ENCODE data around the gene PDE12. TPM values are rescaled to one million over a fixed set of nuclear protein-coding genes. Genes with fewer than 3 reads are reported as not detected.

PDE12 gene
- total and polyA plus RNA-seq, 2 of the 8 experiments (the other 6 are each of a cell fraction or from before 2014, with no cell fraction given): 9.0 to 12.1 TPM

GRCh38 chr3:57582474-57583168, 26.5 kb downstream of the PDE12 start:
- POLR2A ChIA-PET (ENCODE audit: partially characterized antibody): interaction anchor here (0.9 to 1.7 kb wide), 2 partner anchors 14 to 15 kb away, joined by 3 read pairs; no protein-coding TSS in a partner anchor
- DNase-seq (ENCODE audit: low read depth in 1 of 2, low spot score in 2 of 2): peak in 1 of 2 experiments; percentile 25
- H3K9ac ChIP-seq (replicated peaks in 1 of 4; ENCODE audit: extremely low read depth in 1 of 4, low read depth in 3 of 4, low read length in 3 of 4): no peak overlapping the region

More at GRCh38 chr3:57582474-57583168, 26.5 kb downstream of the PDE12 start:
- Histone ChIP-seq H2AFZ (ENCODE audit: low read length) (no peak overlapping the region), H3K18ac (ENCODE audit: extremely low read depth, low read length) (no peak overlapping the region), H4K20me1 (replicated peaks in 1 of 2; ENCODE audit: control insufficient read depth in 1 of 2, insufficient read depth in 2 of 2, low read length in 2 of 2) (peaks cover 0 to 5% of the 10 kb centered on the region in 2 experiments), H3K23ac (ENCODE audit: insufficient read length) (no peak overlapping the region), H2AK5ac (ENCODE audit: low read depth, low read length) (no peak overlapping the region), H2BK12ac (ENCODE audit: low read depth, low read length) (no peak overlapping the region), H3K4me3 (ENCODE audit: extremely low read depth in 1 of 4, insufficient read depth in 2 of 4, low read depth in 3 of 4, low read length in 4 of 4) (no peak overlapping the region), H3K9me3 (ENCODE audit: insufficient read depth in 2 of 2, low read depth in 1 of 2, low read length in 1 of 2) (no peaks in the 10 kb centered on the region), H3K23me2 (ENCODE audit: low read depth, low read length) (no peaks in the 10 kb centered on the region), H3K4ac (replicated peaks; ENCODE audit: insufficient read length, low read depth, low read length) (no peak overlapping the region), H3K27me3 (replicated peaks in 1 of 4; ENCODE audit: control insufficient read depth in 3 of 4, extremely low read depth in 1 of 4, insufficient read depth in 3 of 4, low read length in 3 of 4) (no peaks in the 10 kb centered on the region), H3K56ac (replicated peaks; ENCODE audit: insufficient read length, low read depth, low read length) (no peak overlapping the region), H3K4me1 (replicated peaks in 1 of 4; ENCODE audit: control insufficient read depth in 3 of 4, insufficient read depth in 4 of 4, low read length in 3 of 4) (no peaks in the 10 kb centered on the region), H3K36me3 (ENCODE audit: control insufficient read depth in 2 of 4, insufficient read depth in 4 of 4, low read length in 3 of 4) (peaks cover 0 to 39% (median 8%) of the 10 kb centered on the region in 4 experiments; a peak in 5 of 8 replicates), H2BK120ac (replicated peaks; ENCODE audit: low read depth, low read length) (no peak overlapping the region), H3K79me1 (ENCODE audit: low read depth, low read length) (no peaks in the 10 kb centered on the region; the same call in 1 of the 2 replicates), H4K5ac (ENCODE audit: insufficient read length, low read depth, low read length) (no peak overlapping the region), H2BK5ac (ENCODE audit: low read depth, low read length) (no peak overlapping the region), H2BK15ac (ENCODE audit: low read length) (no peak overlapping the region), H3K79me2 (ENCODE audit: control insufficient read depth in 1 of 2, insufficient read depth in 2 of 2, low read length in 2 of 2) (peaks cover 0 to 68% of the 10 kb centered on the region in 2 experiments; a peak in 3 of 4 replicates), H3K14ac (ENCODE audit: insufficient read length) (no peak overlapping the region), H4K91ac (replicated peaks; ENCODE audit: insufficient read length, low read length) (no peak overlapping the region), H4K8ac (ENCODE audit: extremely low read depth, insufficient read depth, low read length) (no peak overlapping the region), H2BK20ac (ENCODE audit: low read length) (no peak overlapping the region), H3K27ac (ENCODE audit: low read depth, low read length) (no peak overlapping the region), H3K4me2 (ENCODE audit: insufficient read depth in 1 of 2, low read depth in 2 of 2, low read length in 2 of 2) (no peak overlapping the region)
- no peak for TF ChIP-seq BRCA1 (IDR thresholded peaks at IDR 0.05; ENCODE audit: low read depth, low read length)
- TF ChIP-seq RAD21 (IDR thresholded peaks at IDR 0.05 in 1 of 2, conservative IDR thresholded peaks at IDR 0.05 in 1 of 2; ENCODE audit: low read depth in 2 of 2, low read length in 2 of 2): peak; percentile 38 to 50
- TF ChIP-seq, protein P1, sequence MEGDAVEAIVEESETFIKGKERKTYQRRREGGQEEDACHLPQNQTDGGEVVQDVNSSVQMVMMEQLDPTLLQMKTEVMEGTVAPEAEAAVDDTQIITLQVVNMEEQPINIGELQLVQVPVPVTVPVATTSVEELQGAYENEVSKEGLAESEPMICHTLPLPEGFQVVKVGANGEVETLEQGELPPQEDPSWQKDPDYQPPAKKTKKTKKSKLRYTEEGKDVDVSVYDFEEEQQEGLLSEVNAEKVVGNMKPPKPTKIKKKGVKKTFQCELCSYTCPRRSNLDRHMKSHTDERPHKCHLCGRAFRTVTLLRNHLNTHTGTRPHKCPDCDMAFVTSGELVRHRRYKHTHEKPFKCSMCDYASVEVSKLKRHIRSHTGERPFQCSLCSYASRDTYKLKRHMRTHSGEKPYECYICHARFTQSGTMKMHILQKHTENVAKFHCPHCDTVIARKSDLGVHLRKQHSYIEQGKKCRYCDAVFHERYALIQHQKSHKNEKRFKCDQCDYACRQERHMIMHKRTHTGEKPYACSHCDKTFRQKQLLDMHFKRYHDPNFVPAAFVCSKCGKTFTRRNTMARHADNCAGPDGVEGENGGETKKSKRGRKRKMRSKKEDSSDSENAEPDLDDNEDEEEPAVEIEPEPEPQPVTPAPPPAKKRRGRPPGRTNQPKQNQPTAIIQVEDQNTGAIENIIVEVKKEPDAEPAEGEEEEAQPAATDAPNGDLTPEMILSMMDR (IDR thresholded peaks at IDR 0.05; ENCODE audit: control extremely low read depth in 1 of 3, insufficient read depth in 1 of 3, low read depth in 1 of 3, low read length in 3 of 3): peak in 1 of 3 experiments; percentile 25; a peak in 1 of 4 replicates
- CTCF ChIA-PET (ENCODE audit: partially characterized antibody): interaction anchor here (0.6 to 1.0 kb wide), 3 partner anchors 13 to 280 kb away, joined by 3 to 4 read pairs (median 3); no protein-coding TSS in a partner anchor
- 96% methylated on average over 7 of the region's 7 CpGs; no CpG with 5 or more reads in 1 of the 2 experiments for WGBS, 2 experiments (ENCODE audit: extremely low coverage in 1 of 2, insufficient coverage in 1 of 2, insufficient read length in 1 of 2, insufficient replicate concordance in 2 of 2, low coverage in 1 of 2, low lambda C conversion rate in 2 of 2, missing lambda C conversion rate in 1 of 2)
- no peak for FAIRE-seq

All from H1 (cell line).